Measurements from ENCODE around the gene ORM2.

ORM2 gene

GRCh38 chr9:114376586-114377445 lies 47.1 kb downstream of the ORM2 start:
- H3K36me3 ChIP-seq (ENCODE audit: control insufficient read depth, insufficient read depth, low read length), result peaks cover 41% of the 10 kb centered on the region
- H3K4me1 ChIP-seq (ENCODE audit: control insufficient read depth, insufficient read depth, low read length), result no peaks in the 10 kb centered on the region
- H3K27ac ChIP-seq (ENCODE audit: low read depth, low read length), result no peak overlapping the region
- no peak overlapping the region for H3K4me3 ChIP-seq (ENCODE audit: low read length)
- H3K9ac ChIP-seq (ENCODE audit: low read length), result no peak overlapping the region
- H3K27me3 ChIP-seq (ENCODE audit: control insufficient read depth, insufficient read depth, low read length), result no peaks in the 10 kb centered on the region

- peaks cover 39% of the 10 kb centered on the region for H3K36me3 ChIP-seq (ENCODE audit: control insufficient read depth, insufficient read depth, low read length)
- H3K4me1 ChIP-seq (ENCODE audit: control insufficient read depth, insufficient read depth, low read length), result peaks cover 5% of the 10 kb centered on the region
- H3K27ac ChIP-seq (ENCODE audit: low read depth, low read length), result no peak overlapping the region
- no peaks in the 10 kb centered on the region for H3K27me3 ChIP-seq (ENCODE audit: control insufficient read depth, insufficient read depth, low read length)
- H3K4me3 ChIP-seq (ENCODE audit: low read length), result no peak overlapping the region
- no peak overlapping the region for H3K9ac ChIP-seq (ENCODE audit: low read length)
Measured at GRCh38 chr9:114378016-114378415, 48.3 kb downstream of the ORM2 start.

- Histone ChIP-seq H3K36me3 (ENCODE audit: control insufficient read depth, insufficient read depth, low read length) (peaks cover 36% of the 10 kb centered on the region), H3K27me3 (ENCODE audit: control insufficient read depth, insufficient read depth, low read length) (no peaks in the 10 kb centered on the region), H3K27ac (ENCODE audit: low read depth, low read length) (no peak overlapping the region), H3K9ac (ENCODE audit: low read length) (no peak overlapping the region), H3K4me3 (ENCODE audit: low read length) (no peak overlapping the region), H3K4me1 (ENCODE audit: control insufficient read depth, insufficient read depth, low read length) (peaks cover 13% of the 10 kb centered on the region)
Measured at GRCh38 chr9:114378883-114379282, 49.2 kb downstream of the ORM2 start.
